ENCODE results near the gene UPB1.

DNA sequence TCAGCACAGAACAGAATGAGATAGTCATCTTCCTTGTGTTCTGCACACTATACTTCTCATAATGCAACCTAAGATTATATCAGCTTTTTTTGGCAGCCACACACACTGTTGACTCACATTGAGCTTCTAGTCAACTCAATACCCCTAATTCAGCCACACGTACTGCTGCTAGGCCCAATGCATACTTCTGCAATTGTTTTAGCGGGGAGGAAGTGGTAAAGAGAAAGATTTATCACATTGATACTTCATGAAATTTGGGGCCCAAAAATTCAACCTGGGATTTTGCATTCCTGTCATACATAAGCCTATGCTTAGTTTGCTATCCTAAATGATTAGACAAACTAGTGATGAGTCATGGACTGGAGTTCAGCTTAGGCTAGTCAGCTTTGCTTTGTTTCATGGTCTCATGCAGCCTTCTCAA lies 8.6 kb upstream of the UPB1 start:
- TF ChIP-seq SP1 (IDR thresholded peaks at IDR 0.05) (no peak), ELF4 (IDR thresholded peaks at IDR 0.05) (no peak), SUZ12 (IDR thresholded peaks at IDR 0.05) (no peak), HDGF (IDR thresholded peaks at IDR 0.05; ENCODE audit: borderline replicate concordance) (no peak), BHLHE40 (IDR thresholded peaks at IDR 0.05; ENCODE audit: borderline replicate concordance) (no peak), FOXM1 (IDR thresholded peaks at IDR 0.05; ENCODE audit: borderline replicate concordance) (no peak), FOXA1 (IDR thresholded peaks at IDR 0.05) (no peak), TARDBP (IDR thresholded peaks at IDR 0.05) (no peak), ZNF384 (IDR thresholded peaks at IDR 0.05) (no peak), FOXK2 (IDR thresholded peaks at IDR 0.05) (no peak), NFRKB (IDR thresholded peaks at IDR 0.05) (no peak), ARNT (IDR thresholded peaks at IDR 0.05) (no peak)
- TF ChIP-seq, protein P1, sequence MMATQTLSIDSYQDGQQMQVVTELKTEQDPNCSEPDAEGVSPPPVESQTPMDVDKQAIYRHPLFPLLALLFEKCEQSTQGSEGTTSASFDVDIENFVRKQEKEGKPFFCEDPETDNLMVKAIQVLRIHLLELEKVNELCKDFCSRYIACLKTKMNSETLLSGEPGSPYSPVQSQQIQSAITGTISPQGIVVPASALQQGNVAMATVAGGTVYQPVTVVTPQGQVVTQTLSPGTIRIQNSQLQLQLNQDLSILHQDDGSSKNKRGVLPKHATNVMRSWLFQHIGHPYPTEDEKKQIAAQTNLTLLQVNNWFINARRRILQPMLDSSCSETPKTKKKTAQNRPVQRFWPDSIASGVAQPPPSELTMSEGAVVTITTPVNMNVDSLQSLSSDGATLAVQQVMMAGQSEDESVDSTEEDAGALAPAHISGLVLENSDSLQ (IDR thresholded peaks at IDR 0.05) = no peak
